ENCODE measurements around the gene LGR4. TPM values are rescaled to one million over a fixed set of nuclear protein-coding genes. Genes with fewer than 3 reads are reported as not detected.

The LGR4 gene
- total and polyA plus RNA-seq, 2 donors (not counting 1 experiment from before 2014, with no cell fraction given): 0.92 to 3.3 TPM

DNA sequence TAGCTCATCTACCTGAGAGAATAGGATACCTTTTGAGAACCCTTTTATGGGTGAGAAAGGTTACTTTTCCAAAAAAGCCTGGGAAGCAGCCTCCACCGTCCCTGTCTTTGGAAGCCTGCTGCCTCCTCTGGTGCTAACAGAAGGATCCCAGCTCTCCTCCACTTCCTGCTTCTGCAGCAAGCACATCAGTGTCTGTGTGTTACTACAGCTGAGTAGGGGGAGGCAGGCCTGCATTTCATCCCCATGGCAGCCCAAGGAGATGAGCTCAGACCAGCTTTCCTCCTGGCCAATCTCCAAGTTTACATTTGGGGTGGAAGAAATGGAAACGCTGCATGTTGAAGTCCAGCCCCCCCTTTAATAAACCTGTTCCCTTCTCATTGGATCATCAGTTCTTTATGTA lies 102.2 kb downstream of the LGR4 start:
- no peaks in the 10 kb centered on the region for H3K4me1 Mint-ChIP-seq
- no peaks in the 10 kb centered on the region for H3K9me3 Mint-ChIP-seq (ENCODE audit: insufficient read depth)
- H3K9me3 ChIP-seq (ENCODE audit: control extremely low read depth in 1 of 3, control insufficient read depth in 2 of 3, insufficient read depth in 1 of 3, low read length in 2 of 3): no peaks in the 10 kb centered on the region
- ATAC-seq (ENCODE audit: low read depth): no peak
- intact Hi-C loops (cut with micrococcal nuclease): no loop called here
- TF ChIP-seq CTCF (IDR thresholded peaks at IDR 0.05) (no peak), EZH2 (IDR thresholded peaks at IDR 0.05; ENCODE audit: borderline replicate concordance, insufficient read depth, low read depth, low read length, poor library complexity, severe bottlenecking) (no peak)
- no peaks in the 10 kb centered on the region for H3K36me3 ChIP-seq (replicated peaks in 1 of 2; ENCODE audit: control extremely low read depth in 1 of 2, control insufficient read depth in 1 of 2, extremely low read depth in 1 of 2, insufficient read depth in 2 of 2, low read length in 1 of 2)
- ChIA-PET CTCF (no interaction called here), POLR2A (no interaction called here)
- H3K27me3 ChIP-seq (replicated peaks in 1 of 4; ENCODE audit: control extremely low read depth in 1 of 4, control insufficient read depth in 3 of 4, insufficient read depth in 4 of 4, low read length in 3 of 4): no peaks in the 10 kb centered on the region
- H3K27ac ChIP-seq (ENCODE audit: low read length in 2 of 2): no peak overlapping the region
- no peaks in the 10 kb centered on the region for H3K27me3 Mint-ChIP-seq
- DNase-seq: no peak
- H3K27ac Mint-ChIP-seq: no peak overlapping the region
- no peaks in the 10 kb centered on the region for H3K4me1 ChIP-seq (ENCODE audit: control insufficient read depth in 2 of 2, insufficient read depth in 2 of 2, low read length in 2 of 2)
- H3K9ac ChIP-seq (ENCODE audit: low read length): no peak overlapping the region
- no peak overlapping the region for H3K4me3 ChIP-seq (ENCODE audit: control extremely low read depth in 1 of 5, extremely low read depth in 1 of 5, insufficient read depth in 1 of 5, low read depth in 2 of 5, low read length in 4 of 5)
- no peak overlapping the region for H3K4me3 Mint-ChIP-seq
- no peak overlapping the region for H2AFZ ChIP-seq (ENCODE audit: insufficient read depth, low read depth, low read length, poor library complexity, severe bottlenecking)
- H3K79me2 ChIP-seq (ENCODE audit: control insufficient read depth, insufficient read depth, low read length): no peaks in the 10 kb centered on the region
- WGBS (ENCODE audit: insufficient coverage): 80% methylated on average over 1 of the region's 2 CpGs
- no peaks in the 10 kb centered on the region for H4K20me1 ChIP-seq (ENCODE audit: control insufficient read depth, insufficient read depth, low read length, poor library complexity, severe bottlenecking)
- no peak overlapping the region for H3K4me2 ChIP-seq (replicated peaks; ENCODE audit: low read depth, low read length, poor library complexity, severe bottlenecking)

DNA sequence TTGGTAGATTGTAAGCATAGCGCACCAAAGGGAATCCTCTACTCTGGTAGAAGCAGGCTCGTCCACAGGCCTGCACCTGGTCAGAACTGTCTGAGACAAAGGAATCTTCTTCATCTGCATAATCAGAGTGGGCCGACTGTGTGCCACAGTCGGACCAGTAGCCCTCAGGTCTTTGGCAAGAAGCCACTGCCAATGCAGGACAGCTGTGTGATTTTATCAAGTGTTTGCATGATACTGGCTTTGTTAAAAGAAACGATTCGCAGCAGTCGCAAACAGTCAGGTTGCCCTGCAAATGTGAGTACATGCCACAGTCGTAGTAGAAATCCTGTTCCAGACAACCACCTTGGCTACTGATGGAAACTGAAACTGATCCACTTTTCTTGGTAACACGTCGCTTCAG lies 104.7 kb downstream of the LGR4 start:
- Histone ChIP-seq H3K9ac (ENCODE audit: low read length) (no peak overlapping the region), H4K20me1 (ENCODE audit: control insufficient read depth, insufficient read depth, low read length, poor library complexity, severe bottlenecking) (no peaks in the 10 kb centered on the region), H3K27ac (ENCODE audit: low read length in 2 of 2) (no peak overlapping the region), H3K4me1 (ENCODE audit: control insufficient read depth in 2 of 2, insufficient read depth in 2 of 2, low read length in 2 of 2) (peaks cover 5 to 7% of the 10 kb centered on the region in 2 donors), H3K4me3 (ENCODE audit: control extremely low read depth in 1 of 5, extremely low read depth in 1 of 5, insufficient read depth in 1 of 5, low read depth in 2 of 5, low read length in 4 of 5) (no peak overlapping the region), H3K4me2 (replicated peaks; ENCODE audit: low read depth, low read length, poor library complexity, severe bottlenecking) (no peak overlapping the region), H3K9me3 (ENCODE audit: control extremely low read depth in 1 of 3, control insufficient read depth in 2 of 3, insufficient read depth in 1 of 3, low read length in 2 of 3) (no peaks in the 10 kb centered on the region), H3K27me3 (replicated peaks in 1 of 4; ENCODE audit: control extremely low read depth in 1 of 4, control insufficient read depth in 3 of 4, insufficient read depth in 4 of 4, low read length in 3 of 4) (no peaks in the 10 kb centered on the region), H2AFZ (ENCODE audit: insufficient read depth, low read depth, low read length, poor library complexity, severe bottlenecking) (no peak overlapping the region), H3K79me2 (ENCODE audit: control insufficient read depth, insufficient read depth, low read length) (no peaks in the 10 kb centered on the region), H3K36me3 (replicated peaks in 1 of 2; ENCODE audit: control extremely low read depth in 1 of 2, control insufficient read depth in 1 of 2, extremely low read depth in 1 of 2, insufficient read depth in 2 of 2, low read length in 1 of 2) (no peaks in the 10 kb centered on the region)
- DNase-seq (no peak), ATAC-seq (ENCODE audit: low read depth) (no peak)
- Mint-ChIP-seq H3K4me1 (peaks cover 9% of the 10 kb centered on the region), H3K4me3 (no peak overlapping the region), H3K27me3 (no peaks in the 10 kb centered on the region), H3K9me3 (ENCODE audit: insufficient read depth) (no peaks in the 10 kb centered on the region), H3K27ac (no peak overlapping the region)
- CTCF ChIA-PET: no interaction called here
- TF ChIP-seq CTCF (IDR thresholded peaks at IDR 0.05): no peak
- no peak for TF ChIP-seq EZH2 (IDR thresholded peaks at IDR 0.05; ENCODE audit: borderline replicate concordance, insufficient read depth, low read depth, low read length, poor library complexity, severe bottlenecking)
- POLR2A ChIA-PET: no interaction called here
- intact Hi-C loops (cut with micrococcal nuclease): no loop called here
- 94% methylated on average over 10 of the region's 10 CpGs for WGBS (ENCODE audit: insufficient coverage)
